Activated T-cell treated with anti-CD3 and anti-CD28 coated beads, Interleukin-2, amount 50 U/mL, for 1 hour (primary cell): ENCODE measurements around the gene SARDH.

Experiments used
- DNase-seq: peaks from one replicate; pipeline ENCODE4 v3.0.0-alpha.2; 2020

Gene SARDH

GRCh38 chr9:133732639-133733408, 5.3 kb downstream of the SARDH start:
- no peak for DNase-seq

DNA sequence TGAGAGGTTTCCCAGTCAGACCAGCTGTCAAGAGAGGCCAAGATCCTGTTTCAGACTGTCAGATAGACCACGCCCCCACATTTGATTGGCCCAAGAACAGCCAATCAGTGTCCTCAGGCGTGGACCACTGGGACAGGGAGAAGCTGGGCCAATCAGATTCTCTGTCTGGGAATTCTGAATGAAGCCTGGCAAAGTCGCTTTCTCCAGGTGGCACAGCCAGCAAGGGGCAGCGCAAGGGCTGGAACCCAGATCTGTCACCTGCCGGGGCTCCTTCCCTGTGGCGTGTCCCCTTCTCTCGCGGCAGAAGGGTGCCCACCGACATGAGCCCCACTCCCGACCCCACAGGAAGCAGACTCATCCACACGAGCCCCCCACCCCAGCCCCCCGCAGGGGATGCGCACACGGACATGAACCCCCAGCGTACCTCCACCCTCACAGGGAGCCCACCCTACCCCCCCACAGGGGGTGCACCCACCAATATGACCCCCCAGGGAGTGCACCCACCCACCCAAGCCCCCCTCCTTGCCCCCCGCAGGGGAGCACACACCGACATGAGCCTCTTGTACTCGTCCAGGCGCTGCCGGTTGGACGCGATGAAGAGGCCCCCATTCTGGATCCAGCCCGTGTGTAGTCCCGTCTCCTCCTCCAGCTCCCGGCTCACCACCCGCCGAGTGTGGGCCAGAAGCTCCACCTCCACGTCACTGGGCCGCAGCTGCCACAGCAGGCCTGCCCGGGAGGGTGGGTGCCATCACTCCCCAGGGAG, 6.1 kb downstream of the SARDH start:
- no peak for DNase-seq

- DNase-seq, result no peak
Observed at GRCh38 chr9:133730994-133731715, 7.0 kb downstream of the SARDH start.

DNA sequence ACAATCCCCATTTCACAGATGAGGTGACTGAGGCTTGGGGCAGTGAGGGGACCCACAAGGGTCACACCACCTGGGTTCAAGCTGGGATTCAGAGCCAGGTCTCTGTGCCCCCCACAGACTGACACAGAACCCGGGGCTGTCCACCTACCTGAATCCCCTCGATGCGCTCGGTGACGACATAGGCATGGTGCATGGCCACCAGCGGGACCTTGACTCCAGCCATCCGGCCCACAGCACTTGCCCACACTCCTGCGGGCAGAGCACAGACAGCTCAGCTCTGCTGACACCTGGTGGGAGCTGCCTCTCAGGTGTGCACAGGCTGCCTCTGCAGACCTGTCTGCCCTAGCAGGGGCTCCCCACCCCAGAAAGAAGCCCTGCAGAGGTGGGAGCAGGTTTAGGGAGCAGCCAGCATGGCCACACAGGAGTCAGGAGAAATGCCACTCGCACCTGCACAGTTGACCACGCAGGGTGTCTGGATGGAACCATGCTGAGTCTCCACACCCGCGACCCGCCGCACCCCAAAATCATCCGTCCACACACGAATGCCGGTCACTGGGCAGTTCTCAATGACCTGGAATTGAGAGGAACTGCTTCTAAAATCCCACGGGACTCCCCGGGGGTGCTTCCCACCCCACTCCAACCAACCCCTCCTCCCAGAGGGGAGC, 8.4 kb downstream of the SARDH start:
- no peak for DNase-seq

- DNase-seq, result no peak
Observed at GRCh38 chr9:133728856-133729616, 9.1 kb downstream of the SARDH start.

GRCh38 chr9:133727876-133728441, 10.2 kb downstream of the SARDH start:
- DNase-seq, result no peak

- DNase-seq, result no peak
Observed at GRCh38 chr9:133727277-133727875, 10.8 kb downstream of the SARDH start.

- DNase-seq, result peak; percentile 76
Observed at GRCh38 chr9:133726401-133727276, 11.5 kb downstream of the SARDH start.

- no peak for DNase-seq
Observed at GRCh38 chr9:133725886-133726285, 12.3 kb downstream of the SARDH start.

DNA sequence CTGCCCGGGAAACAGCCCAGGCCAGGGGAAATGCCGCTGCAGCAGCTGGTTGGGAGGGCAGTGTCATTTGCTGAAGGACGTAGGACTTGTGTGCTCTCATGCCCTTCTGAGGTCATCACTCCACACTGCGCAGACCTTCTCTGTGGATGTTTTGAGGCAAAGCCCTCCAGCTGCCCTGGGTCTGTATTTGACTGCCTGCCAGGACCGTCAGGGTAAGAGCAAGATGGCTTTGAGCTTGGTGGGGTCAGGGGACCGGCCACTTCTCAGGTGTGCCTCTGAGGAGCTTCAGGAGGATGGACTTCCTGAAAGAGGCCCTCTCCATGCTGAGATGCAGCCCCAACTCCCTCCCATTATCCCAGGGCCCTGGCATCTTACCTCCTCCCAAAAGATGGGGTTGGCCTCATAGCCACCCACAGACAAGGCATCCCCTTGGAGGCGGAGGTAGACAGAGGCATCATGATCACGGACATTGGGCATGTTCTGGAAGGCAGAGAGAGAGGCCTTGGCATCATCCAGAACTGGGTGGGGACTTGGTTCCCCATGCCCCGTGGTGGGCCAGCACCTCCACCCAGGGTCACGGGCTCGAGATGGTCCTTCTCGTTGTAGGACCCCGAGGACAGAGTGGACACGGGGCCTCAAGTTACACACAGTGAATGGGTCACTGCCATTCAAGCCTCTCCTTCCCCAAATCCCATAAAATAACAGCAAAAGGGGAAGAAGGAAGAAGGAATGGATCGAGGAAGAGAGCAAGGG, 19.4 kb downstream of the SARDH start:
- peak; percentile 10 for DNase-seq

GRCh38 chr9:133717113-133718031, 20.8 kb downstream of the SARDH start:
- DNase-seq, result peak; percentile 12

GRCh38 chr9:133716564-133717112, 21.5 kb downstream of the SARDH start:
- peak; percentile 14 for DNase-seq

- DNase-seq, result peak; percentile 63
Observed at GRCh38 chr9:133715866-133716563, 22.1 kb downstream of the SARDH start.

GRCh38 chr9:133715295-133715865, 22.8 kb downstream of the SARDH start:
- no peak for DNase-seq

DNA sequence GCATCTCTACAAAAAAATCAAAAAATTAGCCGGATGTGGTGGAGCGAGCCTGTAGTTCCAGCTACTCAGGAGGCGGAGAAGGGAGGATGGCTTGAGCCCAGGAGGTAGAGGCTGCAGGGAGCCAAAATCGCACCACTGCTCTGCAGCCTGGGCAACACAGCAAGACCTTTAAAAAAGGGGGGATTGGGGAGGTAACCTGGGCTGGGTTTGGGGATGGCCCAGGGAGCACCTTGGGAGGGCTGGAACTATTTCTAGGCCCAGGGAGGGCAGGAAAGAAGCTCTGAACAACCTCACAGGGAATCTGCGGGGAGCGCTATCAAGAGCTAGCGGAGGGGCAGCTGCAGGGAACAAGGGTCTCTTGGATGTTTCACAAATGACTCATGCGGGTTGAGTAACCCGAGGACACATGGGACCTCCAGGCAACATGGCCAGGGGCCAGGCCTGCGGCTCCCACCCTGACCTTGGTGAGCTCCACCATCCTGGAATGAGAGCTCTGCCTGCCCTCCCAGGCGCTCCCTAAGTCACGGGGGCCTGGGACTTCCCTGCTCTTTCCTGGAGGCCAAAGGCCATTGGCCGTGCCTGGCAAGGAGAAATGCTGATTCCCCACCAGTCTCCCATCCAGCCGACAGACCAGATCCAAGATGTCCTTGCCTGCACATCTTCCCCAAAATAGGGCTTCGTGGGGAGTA, 23.4 kb downstream of the SARDH start:
- DNase-seq, result peak; percentile 14

GRCh38 chr9:133713960-133714495, 24.1 kb downstream of the SARDH start:
- DNase-seq, result peak; percentile 15
